MM.1S (cell line): Measurements from ENCODE around the gene STAT5A.
"Not testable (repeated sequence)": the region's sequence is repeated elsewhere in the genome, so short reads cannot be mapped to it uniquely, and the experiment has no call there.

Experiments used
- DNase-seq: peaks from one replicate; pipeline ENCODE4 v3.0.0-alpha.2; 2015
- H2AFZ ChIP-seq: fragments of 300-600 bp; sonication (generic); 2 replicates; pipeline ENCODE4 v1.6.0; 2016; ENCODE audit warnings: antibody characterized with exemption, low read length
- H3F3A ChIP-seq: fragments of 300-600 bp; sonication (generic); 2 replicates; pipeline ENCODE4 v1.6.1; 2016; ENCODE audit warnings: mild to moderate bottlenecking, antibody characterized with exemption, low read length, moderate library complexity, mixed read lengths; ENCODE audit not compliant: insufficient read depth
- H3K27ac ChIP-seq: fragments of 300-600 bp; sonication (generic); 2 replicates; pipeline ENCODE4 v1.5.1; 2016; ENCODE audit warnings: mild to moderate bottlenecking, low read length
- H3K27me3 ChIP-seq: fragments of 300-600 bp; sonication (generic); replicated peaks from 2 replicates; pipeline ENCODE4 v1.6.0; 2016; ENCODE audit warnings: low read length; ENCODE audit not compliant: insufficient read depth
- H3K36me3 ChIP-seq: fragments of 300-600 bp; sonication (generic); replicated peaks from 2 replicates; pipeline ENCODE4 v1.6.1; 2016; ENCODE audit warnings: mild to moderate bottlenecking, low read length, mixed read lengths; ENCODE audit not compliant: insufficient read depth
- H3K4me1 ChIP-seq: fragments of 300-600 bp; sonication (generic); 2 replicates; pipeline ENCODE4 v1.6.1; 2016; ENCODE audit warnings: low read length, mixed read lengths
- H3K4me2 ChIP-seq: fragments of 300-600 bp; sonication (generic); 2 replicates; pipeline ENCODE4 v1.6.0; 2016; ENCODE audit warnings: low read depth, low read length
- H3K4me3 ChIP-seq: fragments of 300-600 bp; sonication (generic); 2 replicates; pipeline ENCODE4 v1.5.1; 2016; ENCODE audit warnings: low read length, mixed read lengths
- H3K79me2 ChIP-seq: fragments of 300-600 bp; sonication (generic); 2 replicates; pipeline ENCODE4 v1.6.1; 2016; ENCODE audit warnings: mixed run types, low read length, mixed read lengths
- H3K9ac ChIP-seq: fragments of 300-600 bp; sonication (generic); 2 replicates; pipeline ENCODE4 v1.6.1; 2016; ENCODE audit warnings: low read length, mixed read lengths
- H3K9me2 ChIP-seq: fragments of 300-600 bp; sonication (generic); replicated peaks from 2 replicates; pipeline ENCODE4 v1.6.1; 2016; ENCODE audit warnings: mild to moderate bottlenecking, low read length, mixed read lengths; ENCODE audit not compliant: insufficient read depth
- H3K9me3 ChIP-seq: fragments of 300-600 bp; sonication (generic); replicated peaks from 2 replicates; pipeline ENCODE4 v1.6.1; 2016; ENCODE audit warnings: mild to moderate bottlenecking, low read length, mixed read lengths; ENCODE audit not compliant: insufficient read depth
- H4K20me1 ChIP-seq: fragments of 300-600 bp; sonication (generic); 2 replicates; pipeline ENCODE4 v1.6.1; 2016; ENCODE audit warnings: mild to moderate bottlenecking, low read length, moderate library complexity, mixed read lengths; ENCODE audit not compliant: insufficient read depth
- EZH2 ChIP-seq: fragments of 300-600 bp; sonication (generic); optimal IDR thresholded peaks from 2 replicates; pipeline ENCODE3; 2017; ENCODE audit warnings: low read depth, mild to moderate bottlenecking, antibody characterized with exemption, low read length, mixed read lengths
- EZH2phosphoT487 ChIP-seq: fragments of 300-600 bp; sonication (generic); IDR thresholded peaks from 2 replicates; pipeline ENCODE4 v1.6.1; 2018; ENCODE audit warnings: antibody characterized with exemption, low read length
- TF ChIP-seq, protein P1 (sequence below): fragments of 300-600 bp; sonication (generic); IDR thresholded peaks from 2 replicates; pipeline ENCODE4 v1.5.1; 2016; ENCODE audit warnings: antibody characterized with exemption, low read length, mixed read lengths

The STAT5A gene

DNA sequence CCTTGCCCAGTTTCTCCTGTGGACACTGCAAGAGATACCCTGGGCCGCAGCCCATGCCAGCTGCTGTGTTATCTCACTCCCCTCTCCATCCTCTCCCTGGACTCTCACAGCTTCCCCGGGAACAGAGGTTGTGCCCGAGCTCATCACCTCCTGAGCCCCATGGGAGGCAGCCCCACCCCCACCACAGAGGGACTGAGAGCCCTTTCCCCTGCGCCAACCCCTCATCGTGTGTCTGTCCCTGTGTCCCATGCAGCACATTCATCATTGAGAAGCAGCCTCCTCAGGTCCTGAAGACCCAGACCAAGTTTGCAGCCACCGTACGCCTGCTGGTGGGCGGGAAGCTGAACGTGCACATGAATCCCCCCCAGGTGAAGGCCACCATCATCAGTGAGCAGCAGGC, 12.7 kb downstream of the STAT5A start:
- Histone ChIP-seq H3K27ac (no peak overlapping the region), H3K9me3 (no peaks in the 10 kb centered on the region), H2AFZ (no peak overlapping the region), H3F3A (no peaks in the 10 kb centered on the region), H3K9me2 (no peaks in the 10 kb centered on the region), H3K9ac (no peak overlapping the region), H3K79me2 (no peaks in the 10 kb centered on the region), H3K27me3 (no peaks in the 10 kb centered on the region), H3K4me2 (no peak overlapping the region), H3K4me3 (no peak overlapping the region), H4K20me1 (no peaks in the 10 kb centered on the region), H3K4me1 (no peaks in the 10 kb centered on the region), H3K36me3 (no peaks in the 10 kb centered on the region)
- TF ChIP-seq EZH2phosphoT487 (no peak), EZH2 (no peak)
- TF ChIP-seq, protein P1, sequence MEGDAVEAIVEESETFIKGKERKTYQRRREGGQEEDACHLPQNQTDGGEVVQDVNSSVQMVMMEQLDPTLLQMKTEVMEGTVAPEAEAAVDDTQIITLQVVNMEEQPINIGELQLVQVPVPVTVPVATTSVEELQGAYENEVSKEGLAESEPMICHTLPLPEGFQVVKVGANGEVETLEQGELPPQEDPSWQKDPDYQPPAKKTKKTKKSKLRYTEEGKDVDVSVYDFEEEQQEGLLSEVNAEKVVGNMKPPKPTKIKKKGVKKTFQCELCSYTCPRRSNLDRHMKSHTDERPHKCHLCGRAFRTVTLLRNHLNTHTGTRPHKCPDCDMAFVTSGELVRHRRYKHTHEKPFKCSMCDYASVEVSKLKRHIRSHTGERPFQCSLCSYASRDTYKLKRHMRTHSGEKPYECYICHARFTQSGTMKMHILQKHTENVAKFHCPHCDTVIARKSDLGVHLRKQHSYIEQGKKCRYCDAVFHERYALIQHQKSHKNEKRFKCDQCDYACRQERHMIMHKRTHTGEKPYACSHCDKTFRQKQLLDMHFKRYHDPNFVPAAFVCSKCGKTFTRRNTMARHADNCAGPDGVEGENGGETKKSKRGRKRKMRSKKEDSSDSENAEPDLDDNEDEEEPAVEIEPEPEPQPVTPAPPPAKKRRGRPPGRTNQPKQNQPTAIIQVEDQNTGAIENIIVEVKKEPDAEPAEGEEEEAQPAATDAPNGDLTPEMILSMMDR: no peak
- no peak for DNase-seq

DNA sequence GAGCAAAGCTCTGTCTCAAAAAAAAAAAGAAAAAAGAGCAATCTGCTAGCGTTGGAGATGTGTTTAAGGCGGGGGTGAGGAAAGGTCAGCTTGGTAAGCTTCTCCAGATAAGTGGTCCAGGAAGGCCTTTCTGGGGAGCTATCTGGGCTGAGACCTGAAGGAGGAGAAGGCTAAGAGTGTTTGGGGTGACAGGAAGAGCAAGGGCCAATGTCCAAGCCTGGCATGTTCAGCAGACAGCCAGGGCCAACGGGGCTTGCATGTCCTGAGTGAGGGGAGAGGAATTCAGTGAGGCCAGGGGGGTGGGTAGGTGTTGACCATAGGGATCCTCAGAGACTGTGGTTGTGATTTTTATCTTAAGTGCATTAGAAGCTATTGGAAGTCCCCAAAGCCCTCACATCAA, 15.4 kb downstream of the STAT5A start:
- no peaks in the 10 kb centered on the region for H3K27me3 ChIP-seq
- H4K20me1 ChIP-seq: no peaks in the 10 kb centered on the region
- H3K4me3 ChIP-seq: no peak overlapping the region
- no peak for DNase-seq
- H3K36me3 ChIP-seq: no peaks in the 10 kb centered on the region
- no peak overlapping the region for H3K4me2 ChIP-seq
- no peaks in the 10 kb centered on the region for H3K79me2 ChIP-seq
- no peak overlapping the region for H3K9ac ChIP-seq
- H2AFZ ChIP-seq: no peak overlapping the region
- no peak overlapping the region for H3K27ac ChIP-seq
- no peaks in the 10 kb centered on the region for H3F3A ChIP-seq
- TF ChIP-seq EZH2 (no peak), EZH2phosphoT487 (no peak)
- TF ChIP-seq, protein P1: no peak
- no peaks in the 10 kb centered on the region for H3K4me1 ChIP-seq
- no peaks in the 10 kb centered on the region for H3K9me2 ChIP-seq
- H3K9me3 ChIP-seq: no peaks in the 10 kb centered on the region

DNA sequence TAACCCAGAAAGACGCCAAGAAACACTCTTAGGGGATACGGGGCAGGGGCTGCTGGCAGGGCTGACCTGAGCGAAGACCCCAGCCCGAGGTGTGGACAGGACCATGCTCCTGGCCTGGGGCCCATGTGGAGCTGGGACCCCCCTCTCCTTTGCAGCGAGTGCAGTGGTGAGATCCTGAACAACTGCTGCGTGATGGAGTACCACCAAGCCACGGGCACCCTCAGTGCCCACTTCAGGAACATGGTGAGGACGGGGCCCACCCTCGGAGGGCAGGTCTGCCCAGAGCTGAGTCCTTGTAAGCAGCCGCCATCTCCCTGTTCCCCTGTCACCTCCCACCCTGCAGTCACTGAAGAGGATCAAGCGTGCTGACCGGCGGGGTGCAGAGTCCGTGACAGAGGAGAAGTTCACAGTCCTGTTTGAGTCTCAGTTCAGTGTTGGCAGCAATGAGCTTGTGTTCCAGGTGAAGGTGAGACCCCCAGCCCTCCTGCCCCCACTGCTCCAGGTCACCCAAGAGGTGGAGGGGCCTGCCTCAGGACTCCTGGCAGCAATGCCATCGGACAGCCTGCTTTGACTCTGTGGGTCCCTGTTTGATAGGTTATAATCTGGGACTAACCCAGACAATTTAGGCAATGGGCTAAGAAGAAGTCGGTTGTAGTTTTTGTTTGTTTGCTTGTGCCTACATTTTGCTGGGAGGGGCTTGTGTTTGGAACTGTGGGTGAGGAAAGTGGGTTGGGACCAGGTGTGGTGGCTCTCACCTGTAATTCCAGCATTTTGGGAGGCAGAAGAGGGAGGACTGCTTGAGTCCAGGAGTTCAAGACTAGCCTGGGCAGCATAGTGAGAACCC, 16.1 kb downstream of the STAT5A start:
- TF ChIP-seq, protein P1: no peak
- TF ChIP-seq EZH2: no peak
- TF ChIP-seq EZH2phosphoT487: no peak
- Histone ChIP-seq H2AFZ (no peak overlapping the region), H3K9me3 (no peaks in the 10 kb centered on the region), H3K27ac (no peak overlapping the region), H3K79me2 (no peaks in the 10 kb centered on the region), H3K27me3 (no peaks in the 10 kb centered on the region), H4K20me1 (no peaks in the 10 kb centered on the region), H3K4me3 (no peak overlapping the region), H3K9me2 (no peaks in the 10 kb centered on the region), H3K9ac (no peak overlapping the region), H3K4me2 (no peak overlapping the region), H3K4me1 (no peaks in the 10 kb centered on the region), H3K36me3 (no peaks in the 10 kb centered on the region), H3F3A (no peaks in the 10 kb centered on the region)
- no peak for DNase-seq

DNA sequence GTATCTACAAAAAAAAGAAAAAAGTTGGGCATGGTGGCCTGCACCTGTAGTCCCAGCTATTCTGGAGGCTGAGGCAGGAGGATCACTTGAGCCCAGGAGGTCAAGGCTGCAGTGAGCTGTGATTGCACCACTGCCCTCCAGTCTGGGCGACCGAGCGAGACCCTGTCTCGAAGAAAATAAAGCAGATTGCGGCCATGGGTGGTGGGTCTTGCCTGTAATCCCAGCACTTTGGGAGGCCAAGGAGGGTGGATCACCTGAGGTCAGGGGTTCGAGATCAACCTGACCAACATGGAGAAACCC, 16.7 kb downstream of the STAT5A start:
- not testable (repeated sequence) for H3K36me3 ChIP-seq, H3F3A ChIP-seq, H3K27me3 ChIP-seq, H3K9me2 ChIP-seq, H3K27ac ChIP-seq, H3K4me1 ChIP-seq, H3K4me3 ChIP-seq, DNase-seq, H3K4me2 ChIP-seq, H2AFZ ChIP-seq, H4K20me1 ChIP-seq, H3K9me3 ChIP-seq, H3K79me2 ChIP-seq, H3K9ac ChIP-seq
